ENCODE results near the gene AK3. TPM values are rescaled to one million over a fixed set of nuclear protein-coding genes. Genes with fewer than 3 reads are reported as not detected.

AK3 gene
- total and polyA plus RNA-seq, 2 donors (not counting 3 experiments of a cell fraction or from before 2014, with no cell fraction given), result 20.6 to 42.3 TPM

DNA sequence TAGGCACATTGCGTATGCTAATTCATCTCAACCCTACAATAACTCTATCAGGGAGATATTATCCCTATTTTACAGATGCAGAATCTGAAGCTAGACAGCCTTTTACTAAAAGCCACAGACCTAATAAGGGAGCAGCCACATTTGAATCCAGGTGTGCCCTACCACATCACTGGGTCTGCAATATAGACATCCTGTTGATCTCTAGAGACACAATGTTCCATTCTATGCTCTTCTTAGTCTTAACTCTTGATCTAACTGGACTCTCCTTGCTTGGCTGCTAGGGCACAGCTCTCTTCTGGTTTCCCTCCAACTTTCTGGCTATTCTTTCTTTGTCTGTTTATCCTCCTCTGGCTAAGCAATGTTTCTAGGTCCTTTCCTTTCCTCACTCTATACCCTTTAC is 73.3 kb downstream of the AK3 start:
- no peak overlapping the region for H3K27ac ChIP-seq (ENCODE audit: insufficient read depth, low read depth, low read length)
- CTCF ChIA-PET, result no interaction called here
- peaks cover 24% of the 10 kb centered on the region for H3K4me1 ChIP-seq (ENCODE audit: control insufficient read depth, extremely low read depth, insufficient read depth, low read length)
- dilution Hi-C loops (cut with MboI; ENCODE audit: extremely low pct_ligation_motif_present, low sequenced_read_pairs), result no loop called here
- H3K4me3 ChIP-seq (replicated peaks in 1 of 3; ENCODE audit: insufficient read depth in 1 of 3, low read depth in 1 of 3, low read length in 3 of 3), result no peak overlapping the region
- H3K9ac ChIP-seq (replicated peaks; ENCODE audit: extremely low read depth, insufficient read depth, low read length), result no peak overlapping the region
- DNase-seq (ENCODE audit: low read depth, low spot score) (no peak), FAIRE-seq (no peak)
- no peaks in the 10 kb centered on the region for H3K9me1 ChIP-seq (replicated peaks; ENCODE audit: control insufficient read depth, extremely low read depth, insufficient read depth, low read length)
- H2AFZ ChIP-seq (ENCODE audit: low read depth, low read length), result no peak overlapping the region
- H3K27me3 ChIP-seq (ENCODE audit: control insufficient read depth in 2 of 2, insufficient read depth in 2 of 2, low read length in 2 of 2), result peaks cover 0 to 4% of the 10 kb centered on the region in 2 experiments
- BruUV-seq (replicated peaks), result no TSS peak
- no peaks in the 10 kb centered on the region for H3K36me3 ChIP-seq (ENCODE audit: control insufficient read depth in 2 of 2, extremely low read depth in 1 of 2, insufficient read depth in 2 of 2, low read length in 2 of 2)
- TF ChIP-seq POLR2A (IDR thresholded peaks at IDR 0.05; ENCODE audit: low read depth, low read length) (no peak), EZH2 (IDR thresholded peaks at IDR 0.05; ENCODE audit: borderline replicate concordance, low read depth, low read length, severe bottlenecking) (no peak), CTCF (IDR thresholded peaks at IDR 0.05; ENCODE audit: extremely low read depth in 1 of 2, insufficient read depth in 1 of 2, low read depth in 1 of 2, low read length in 2 of 2) (no peak), JUN (IDR thresholded peaks at IDR 0.05; ENCODE audit: borderline replicate concordance, insufficient read depth, insufficient read length, low read depth) (no peak), MYC (IDR thresholded peaks at IDR 0.05; ENCODE audit: low read depth, low read length) (no peak)
- TF ChIP-seq, protein P1, sequence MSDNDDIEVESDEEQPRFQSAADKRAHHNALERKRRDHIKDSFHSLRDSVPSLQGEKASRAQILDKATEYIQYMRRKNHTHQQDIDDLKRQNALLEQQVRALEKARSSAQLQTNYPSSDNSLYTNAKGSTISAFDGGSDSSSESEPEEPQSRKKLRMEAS (IDR thresholded peaks at IDR 0.05; ENCODE audit: insufficient read depth, insufficient read length), result no peak
- intact Hi-C loops (cut with micrococcal nuclease), result no loop called here
- no peaks in the 10 kb centered on the region for H3K9me3 ChIP-seq (replicated peaks; ENCODE audit: control insufficient read depth, insufficient read depth, low read length)
- no peaks in the 10 kb centered on the region for H4K20me1 ChIP-seq (replicated peaks; ENCODE audit: control insufficient read depth, extremely low read depth, insufficient read depth, low read length)
- no peak overlapping the region for H3K4me2 ChIP-seq (ENCODE audit: insufficient read depth, low read length)
- H3K79me2 ChIP-seq (ENCODE audit: control insufficient read depth, insufficient read depth, low read length), result no peaks in the 10 kb centered on the region
- POLR2A ChIA-PET, result no interaction called here
